AG04449 (cell line): Measurements from ENCODE around the gene CNKSR3.

Source experiments
- CTCF ChIA-PET: fragments of 350-600 bp; formaldehyde crosslinking; extraction: SDS; loops from one replicate; lab custom pipeline; 2021; ENCODE audit warnings: antibody characterized with exemption; lab: Yijun Ruan, JAX
- POLR2A ChIA-PET: fragments of 400-600, 350-600 bp; formaldehyde crosslinking; extraction: SDS; loops from one replicate; lab custom pipeline; 2020; ENCODE audit warnings: antibody characterized with exemption, inconsistent platforms; lab: Yijun Ruan, JAX
- DNase-seq: peaks from one replicate; pipeline ENCODE4 v3.0.0-alpha.2; 2010; ENCODE audit warnings: low read depth, low spot score
- H3K4me3 ChIP-seq: 2 replicates; pipeline ENCODE4 v1.5.1; 2011; ENCODE audit warnings: low read depth, mild to moderate bottlenecking, control low read depth, low read length
- CTCF ChIP-seq: IDR thresholded peaks from one replicate; pipeline ENCODE4 v1.5.1; 2011; ENCODE audit warnings: mild to moderate bottlenecking, moderate library complexity, low read length, control low read depth, inconsistent platforms; ENCODE audit not compliant: insufficient read depth; ENCODE audit errors: missing control alignments

CNKSR3 gene

GRCh38 chr6:154534531-154534930 is 24.0 kb upstream of the CNKSR3 start:
- POLR2A ChIA-PET: interaction anchor here (0.5 kb wide), 1 partner anchor 24 kb away, joined by 3 read pairs; the partner anchor contains the start of gene CNKSR3
- no peak for TF ChIP-seq CTCF
- DNase-seq: no peak
- H3K4me3 ChIP-seq: no peak overlapping the region
- CTCF ChIA-PET: interaction anchor here (1.1 kb wide), 1 partner anchor 9 kb away, joined by 3 read pairs; no protein-coding TSS in a partner anchor

- no peak for DNase-seq
- CTCF ChIA-PET: no interaction called here
- H3K4me3 ChIP-seq: no peak overlapping the region
- POLR2A ChIA-PET: no interaction called here
- TF ChIP-seq CTCF: no peak
These were observed 21.9 kb upstream of the CNKSR3 start for GRCh38 chr6:154532426-154532825.

GRCh38 chr6:154529957-154530356 is 19.5 kb upstream of the CNKSR3 start:
- ChIA-PET CTCF (no interaction called here), POLR2A (no interaction called here)
- TF ChIP-seq CTCF: no peak

DNA sequence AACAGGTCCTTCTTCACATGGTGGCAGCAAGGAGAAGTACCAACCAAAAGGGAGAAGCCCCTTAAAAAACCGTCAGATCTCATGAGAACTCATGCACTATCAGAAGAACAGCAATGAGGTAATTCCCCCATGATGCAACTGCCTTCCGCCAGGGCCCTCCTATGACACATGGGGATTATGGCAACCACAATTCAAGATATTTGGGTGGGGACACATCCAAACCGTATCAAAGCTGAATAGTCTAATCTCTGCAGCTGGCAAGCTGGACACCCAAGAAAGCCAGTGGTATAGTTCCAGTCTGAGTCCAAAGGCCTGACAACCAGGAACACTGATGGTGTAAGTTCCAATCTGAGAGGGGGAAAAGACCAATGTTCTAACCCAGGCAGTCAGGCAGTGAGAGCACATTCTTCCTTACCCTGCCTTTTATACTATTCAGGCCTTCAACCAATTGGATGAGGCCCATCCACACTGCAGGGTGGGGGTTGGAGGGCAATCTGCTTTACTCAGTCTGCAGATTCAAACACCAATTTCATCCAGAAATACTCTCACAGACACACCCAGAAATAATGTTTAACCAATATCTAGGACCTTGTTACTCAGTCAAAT is 17.9 kb upstream of the CNKSR3 start:
- ChIA-PET CTCF (interaction anchor here (1.2 kb wide), 1 partner anchor 15 kb away, joined by 3 read pairs; no protein-coding TSS in a partner anchor), POLR2A (no interaction called here)
- TF ChIP-seq CTCF: no peak
- no peak for DNase-seq
- no peak overlapping the region for H3K4me3 ChIP-seq

More at GRCh38 chr6:154529957-154530356, 19.5 kb upstream of the CNKSR3 start:
- DNase-seq: no peak
- H3K4me3 ChIP-seq: no peak overlapping the region

DNA sequence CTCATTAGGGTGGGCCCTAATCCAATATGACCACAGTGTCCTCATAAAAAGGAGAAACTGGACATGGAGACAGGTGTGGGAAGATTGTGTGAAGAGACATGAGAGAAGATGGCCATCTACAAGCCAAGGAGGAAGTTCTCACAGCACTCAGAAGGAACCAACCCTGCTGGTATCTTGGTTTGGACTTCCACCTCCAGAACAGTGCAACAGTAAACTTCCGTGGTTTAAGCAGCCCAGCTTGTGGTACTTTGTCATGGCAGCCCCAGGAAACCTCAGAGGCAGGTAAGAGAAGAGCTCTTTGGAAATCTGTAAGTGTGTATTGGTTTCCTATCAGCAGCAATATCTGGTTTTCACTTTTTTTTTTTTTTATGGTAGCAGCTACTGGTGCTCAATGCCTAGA is 16.5 kb upstream of the CNKSR3 start:
- no peak for DNase-seq
- ChIA-PET CTCF (no interaction called here), POLR2A (no interaction called here)
- H3K4me3 ChIP-seq: no peak overlapping the region
- no peak for TF ChIP-seq CTCF

DNA sequence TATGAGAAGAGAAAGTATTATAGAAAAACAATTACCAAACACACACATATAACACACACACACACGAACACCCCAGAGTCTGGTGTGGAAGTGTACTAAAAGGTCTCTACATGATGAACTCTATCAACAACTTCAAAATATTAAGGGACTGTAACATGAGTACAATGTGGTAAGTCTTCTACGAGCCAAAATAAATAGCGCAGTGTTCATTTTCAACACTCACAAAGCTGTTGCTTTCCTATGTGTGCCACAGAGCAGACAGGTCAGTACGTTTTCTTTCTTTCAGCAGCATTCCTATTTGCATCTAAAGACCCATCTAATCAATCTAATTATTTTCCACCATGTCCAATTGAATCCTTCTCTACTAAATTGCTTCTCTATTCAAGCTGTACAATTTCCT is 12.1 kb upstream of the CNKSR3 start:
- H3K4me3 ChIP-seq: no peak overlapping the region
- POLR2A ChIA-PET: no interaction called here
- no peak for TF ChIP-seq CTCF
- no peak for DNase-seq
- CTCF ChIA-PET: no interaction called here
